ENCODE measurements around the gene PSMB8.

Gene PSMB8

DNA sequence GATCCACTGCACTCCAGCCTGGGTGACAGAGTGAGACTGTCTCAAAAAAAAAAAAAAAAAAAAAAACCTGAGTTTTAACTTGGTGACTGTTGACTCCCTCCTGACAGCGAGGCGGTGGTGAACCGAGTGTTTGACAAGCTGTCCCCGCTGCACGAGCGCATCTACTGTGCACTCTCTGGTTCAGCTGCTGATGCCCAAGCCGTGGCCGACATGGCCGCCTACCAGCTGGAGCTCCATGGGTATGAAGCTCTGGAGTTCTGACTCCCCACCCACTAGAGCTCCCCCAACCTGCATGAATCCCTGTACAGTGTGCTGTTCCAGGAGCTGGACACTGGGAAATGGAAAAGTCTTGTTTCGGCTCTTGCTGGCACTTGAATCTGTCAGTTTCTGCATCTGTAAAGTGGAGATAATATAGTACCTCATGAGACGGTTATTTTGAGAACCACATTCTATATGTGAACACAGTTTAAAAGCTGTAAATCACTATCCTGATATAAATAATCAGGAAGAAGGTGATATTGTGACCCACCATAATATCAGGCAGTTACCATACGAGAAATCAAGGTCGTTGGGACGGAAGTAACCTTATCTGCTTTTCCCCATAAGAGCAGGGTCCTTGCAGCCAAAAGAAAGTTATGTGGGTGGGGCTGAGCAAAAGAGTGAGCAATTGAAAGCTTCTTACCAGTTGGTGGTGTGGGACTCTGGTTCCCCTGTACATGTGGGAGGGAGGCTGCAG lies 13.5 kb upstream of the PSMB8 start:
- DNase-seq (ENCODE audit: insufficient read length, low spot score) (no peak), FAIRE-seq (no peak)

GRCh38 chr6:32855467-32856174 lies 11.8 kb upstream of the PSMB8 start:
- no peak for DNase-seq (ENCODE audit: insufficient read length, low spot score)
- FAIRE-seq = no peak

DNA sequence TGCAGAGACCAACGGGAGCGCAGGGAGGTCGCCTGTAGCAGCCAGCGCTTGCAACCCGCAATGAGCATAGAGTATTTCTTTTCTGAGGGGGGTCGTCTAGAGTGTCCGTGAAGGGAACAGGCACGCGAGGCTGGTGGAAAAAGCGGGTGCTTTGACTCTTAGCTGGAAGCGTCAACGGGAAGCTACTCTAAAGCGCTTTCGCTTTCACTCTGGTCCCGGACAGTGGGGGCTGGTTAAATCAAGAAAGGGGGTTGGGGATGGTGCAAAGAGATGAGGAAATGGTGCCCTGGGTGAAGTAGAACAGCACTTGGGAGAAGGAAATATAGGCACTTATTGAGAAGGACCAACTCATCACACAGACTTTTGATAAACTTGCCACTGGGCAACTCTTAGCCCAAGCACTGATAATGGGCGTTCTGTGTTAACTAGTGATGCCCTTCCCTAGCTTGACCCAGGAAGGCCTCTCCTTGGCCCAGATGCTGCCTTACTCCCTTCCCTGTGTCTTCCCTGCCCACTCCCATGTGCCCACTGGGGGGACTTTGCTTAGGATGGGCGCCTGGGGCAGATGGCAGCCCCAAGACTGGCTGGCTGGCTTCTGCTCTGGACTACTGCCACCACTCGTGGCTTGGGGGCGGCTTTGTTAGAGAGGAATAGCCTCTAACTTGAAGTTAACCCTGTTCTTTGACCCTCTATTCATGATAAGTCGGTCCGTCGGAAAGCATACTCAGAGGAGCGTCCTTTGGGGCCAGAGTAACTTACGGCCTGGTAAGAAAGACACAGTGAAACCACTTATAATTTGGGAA lies 10.7 kb upstream of the PSMB8 start:
- FAIRE-seq (no peak), DNase-seq (ENCODE audit: insufficient read length, low spot score) (peak; percentile 24)

GRCh38 chr6:32853541-32854375 lies 9.9 kb upstream of the PSMB8 start, which contains the start of the genes PSMB9 and TAP1:
Gene PSMB9 (plus strand): TSS chr6:32854192. CDS start chr6:32854230, 38 bp downstream.
Gene TAP1 (minus strand): TSS chr6:32853704. CDS start chr6:32853636, 68 bp downstream.
- peak; percentile 97 for FAIRE-seq
- peak; percentile 89 for DNase-seq (ENCODE audit: insufficient read length, low spot score)

DNA sequence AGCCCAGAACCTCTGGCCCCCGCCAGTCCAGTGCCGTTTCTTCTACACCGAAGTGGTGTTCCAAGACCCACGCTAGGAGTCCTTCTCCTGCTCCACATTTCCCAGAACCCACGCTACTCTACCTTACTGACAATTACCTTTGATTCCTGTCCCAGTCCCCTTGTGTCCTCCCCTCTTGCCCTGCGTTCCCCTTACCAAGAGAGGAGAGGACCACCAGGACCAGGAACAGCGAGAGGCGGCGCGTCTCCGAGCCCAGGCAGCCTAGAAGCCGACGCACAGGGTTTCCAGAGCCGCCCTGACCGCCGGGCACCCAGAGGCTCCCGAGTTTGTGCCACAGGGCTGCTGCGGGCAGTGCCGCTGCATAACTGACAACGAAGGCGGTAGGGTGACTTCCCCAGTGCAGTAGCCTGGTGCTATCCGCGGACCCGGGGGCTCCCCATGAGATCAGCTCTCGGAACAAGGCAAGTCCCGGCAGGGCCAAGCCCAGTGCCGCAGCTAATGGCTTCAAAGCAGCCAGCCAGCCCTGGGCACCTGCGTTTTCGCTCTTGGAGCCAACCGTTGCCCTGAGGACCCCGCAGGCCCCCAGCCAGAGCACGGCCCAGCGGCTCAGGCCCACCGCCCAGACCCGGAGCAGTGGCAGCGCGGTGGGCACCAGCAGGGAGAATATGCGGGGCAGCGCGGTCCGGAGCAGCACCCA lies 9.1 kb upstream of the PSMB8 start:
- DNase-seq (ENCODE audit: insufficient read length, low spot score) = peak; percentile 23
- no peak for FAIRE-seq

DNA sequence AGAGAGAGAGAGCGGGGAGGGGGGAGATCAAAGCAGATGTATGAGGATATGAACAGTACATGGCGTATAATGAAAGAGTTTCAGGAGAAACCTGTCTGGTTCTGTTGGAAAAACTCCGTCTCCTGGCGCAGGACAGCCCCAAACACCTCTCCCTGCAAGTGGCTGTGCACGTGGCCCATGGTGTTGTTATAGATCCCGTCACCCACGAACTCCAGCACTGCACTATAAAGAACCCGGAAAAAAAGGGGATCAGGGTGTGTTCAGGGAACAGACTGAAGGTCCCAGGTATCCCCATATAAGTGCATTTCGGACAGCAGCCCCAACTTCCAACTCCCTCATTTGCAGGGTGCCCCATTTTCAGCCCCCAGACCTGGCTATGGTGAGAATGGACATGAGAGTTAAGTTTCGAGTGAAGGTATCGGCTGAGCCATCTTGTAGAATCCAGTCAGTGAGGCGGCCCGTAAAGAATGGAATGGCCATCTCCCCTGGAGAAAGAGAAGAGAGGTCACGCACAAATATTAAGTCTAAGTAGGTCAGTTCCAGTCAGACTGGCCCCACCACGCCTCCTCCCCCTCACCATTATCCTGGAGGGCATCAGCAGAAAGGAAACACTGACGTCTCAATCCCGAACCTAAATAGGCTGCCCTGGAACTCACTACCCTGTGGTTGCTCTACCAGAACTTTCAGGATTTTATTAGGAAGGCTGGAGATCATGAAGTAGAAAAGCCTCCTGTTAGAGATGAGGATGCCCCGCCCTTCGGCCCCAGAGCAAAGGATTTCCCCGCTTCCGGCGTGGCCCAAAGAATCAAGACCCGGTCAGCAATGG lies 8.4 kb upstream of the PSMB8 start:
- no peak for FAIRE-seq
- peak; percentile 5 for DNase-seq (ENCODE audit: insufficient read length, low spot score)

DNA sequence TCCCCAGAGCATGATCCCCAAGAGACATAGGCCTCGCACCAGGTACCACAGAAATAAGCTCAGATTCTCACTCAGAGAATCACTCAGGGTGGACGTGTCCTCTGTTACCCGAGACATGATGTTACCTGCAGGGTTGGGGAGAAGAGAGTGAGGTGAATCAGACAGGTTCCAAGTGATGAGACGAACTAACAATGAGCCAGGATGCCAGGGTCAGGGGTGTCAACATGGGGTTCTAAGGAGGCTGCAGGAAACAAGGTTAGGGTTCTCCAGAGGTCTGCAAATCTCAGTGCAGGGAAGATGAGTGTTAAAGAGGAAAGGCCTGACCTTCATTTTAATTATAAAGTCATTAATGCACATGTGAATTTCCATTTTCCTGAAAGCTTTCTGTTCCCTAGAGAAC lies 7.2 kb upstream of the PSMB8 start:
- DNase-seq (ENCODE audit: insufficient read length, low spot score) (no peak), FAIRE-seq (no peak)

- FAIRE-seq (no peak), DNase-seq (ENCODE audit: insufficient read length, low spot score) (no peak)
Observed at GRCh38 chr6:32849126-32849525, 5.3 kb upstream of the PSMB8 start.

GRCh38 chr6:32847795-32848194 lies 3.9 kb upstream of the PSMB8 start:
- no peak for FAIRE-seq
- no peak for DNase-seq (ENCODE audit: insufficient read length, low spot score)

- DNase-seq (ENCODE audit: insufficient read length, low spot score) = no peak
Observed at GRCh38 chr6:32847004-32847403, 3.2 kb upstream of the PSMB8 start.

GRCh38 chr6:32845384-32845884 lies 1.6 kb upstream of the PSMB8 start:
- no peak for DNase-seq (ENCODE audit: insufficient read length, low spot score)

More at GRCh38 chr6:32847004-32847403, 3.2 kb upstream of the PSMB8 start:
- no peak for FAIRE-seq

DNA sequence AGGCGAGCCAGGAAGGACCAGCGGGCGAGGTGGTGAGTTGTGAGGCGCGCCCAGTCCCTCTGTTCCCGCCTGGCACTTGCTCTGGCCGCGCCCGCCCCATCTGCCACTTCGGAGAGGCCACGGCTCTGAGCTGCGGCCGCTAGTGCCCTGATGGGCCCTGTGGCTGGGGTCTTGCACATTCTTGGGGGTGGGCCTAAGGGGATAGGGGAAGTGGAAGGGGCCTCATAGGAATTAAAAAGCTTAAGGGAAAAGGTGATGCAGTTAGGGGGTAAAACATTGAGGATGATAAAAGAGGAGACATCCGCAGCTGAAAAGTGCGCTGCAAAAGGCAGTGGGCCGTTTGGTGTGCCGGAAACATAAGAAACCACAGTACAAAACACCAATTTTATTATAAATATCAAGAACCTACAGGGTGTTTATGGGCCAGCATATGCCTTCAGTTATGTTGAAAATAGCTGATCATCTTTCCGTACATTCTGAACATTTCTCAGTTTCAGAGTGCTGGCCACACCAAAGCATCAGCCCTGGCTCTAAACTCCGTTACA lies 1.1 kb upstream of the PSMB8 start:
- no peak for DNase-seq (ENCODE audit: insufficient read length, low spot score)
- no peak for FAIRE-seq

More at GRCh38 chr6:32845384-32845884, 1.6 kb upstream of the PSMB8 start:
- FAIRE-seq = no peak

- FAIRE-seq = no peak
- DNase-seq (ENCODE audit: insufficient read length, low spot score) = no peak
Observed at GRCh38 chr6:32843331-32843978, 392 bp downstream of the PSMB8 start.

GRCh38 chr6:32842690-32843089 lies 1.2 kb downstream of the PSMB8 start:
- FAIRE-seq = no peak
- DNase-seq (ENCODE audit: insufficient read length, low spot score) = no peak

GRCh38 chr6:32842021-32842650 lies 1.7 kb downstream of the PSMB8 start:
- FAIRE-seq (no peak), DNase-seq (ENCODE audit: insufficient read length, low spot score) (no peak)

GRCh38 chr6:32840604-32841246 lies 3.1 kb downstream of the PSMB8 start:
- FAIRE-seq (no peak), DNase-seq (ENCODE audit: insufficient read length, low spot score) (no peak)

GRCh38 chr6:32839356-32839755 lies 4.5 kb downstream of the PSMB8 start:
- FAIRE-seq = no peak
- DNase-seq (ENCODE audit: insufficient read length, low spot score) = no peak
